Smooth muscle cell (in vitro differentiated cells): Measurements from ENCODE around the gene KCNH3. TPM values are rescaled to one million over a fixed set of nuclear protein-coding genes. Genes with fewer than 3 reads are reported as not detected.

Experiments
- DNase-seq: peaks from one replicate; lab custom pipeline; 2025; ENCODE audit not compliant: unreplicated experiment; lab: John Stamatoyannopoulos, UW
- H2AFZ ChIP-seq: fragments of 200-600 bp; sonication (generic); 2 replicates; pipeline ENCODE4 v1.6.0; 2016; ENCODE audit warnings: antibody characterized with exemption, low read depth, mild to moderate bottlenecking
- H3F3A ChIP-seq: fragments of 200-600 bp; sonication (generic); 2 replicates; pipeline ENCODE4 v1.6.0; 2017; ENCODE audit warnings: antibody characterized with exemption, low read depth
- H3K27ac ChIP-seq: fragments of 200-600 bp; sonication (generic); 2 replicates; pipeline ENCODE4 v1.5.1; 2016; ENCODE audit warnings: low read depth, mild to moderate bottlenecking
- H3K27me3 ChIP-seq: fragments of 200-600 bp; sonication (generic); 2 replicates; pipeline ENCODE4 v1.6.1; 2016; ENCODE audit warnings: low read depth, mild to moderate bottlenecking
- H3K36me3 ChIP-seq: fragments of 200-600 bp; sonication (generic); 2 replicates; pipeline ENCODE4 v1.5.1; 2016; ENCODE audit warnings: low read depth
- H3K4me1 ChIP-seq: fragments of 200-600 bp; sonication (generic); 2 replicates; pipeline ENCODE4 v1.5.1; 2016; ENCODE audit warnings: low read depth
- H3K4me2 ChIP-seq: fragments of 200-600 bp; sonication (generic); 2 replicates; pipeline ENCODE4 v1.6.0; 2016; ENCODE audit warnings: mild to moderate bottlenecking
- H3K4me3 ChIP-seq: fragments of 200-600 bp; sonication (generic); 2 replicates; pipeline ENCODE4 v1.5.1; 2016; ENCODE audit warnings: mild to moderate bottlenecking
- H3K79me2 ChIP-seq: fragments of 200-600 bp; sonication (generic); 2 replicates; pipeline ENCODE4 v1.6.0; 2016; ENCODE audit warnings: low read depth, mild to moderate bottlenecking
- H3K9ac ChIP-seq: fragments of 200-600 bp; sonication (generic); 2 replicates; pipeline ENCODE4 v1.6.0; 2016; ENCODE audit warnings: low read depth
- H3K9me3 ChIP-seq: fragments of 200-600 bp; sonication (generic); replicated peaks from 2 replicates; pipeline ENCODE4 v1.5.1; 2016; ENCODE audit warnings: low read depth
- H4K20me1 ChIP-seq: fragments of 200-600 bp; sonication (generic); 2 replicates; pipeline ENCODE4 v1.6.0; 2016; ENCODE audit warnings: low read depth
- CTCF ChIP-seq: fragments of 200-600 bp; sonication (generic); IDR thresholded peaks from 2 replicates; pipeline ENCODE4 v1.5.1; 2017; ENCODE audit warnings: borderline replicate concordance, mild to moderate bottlenecking, antibody characterized with exemption; ENCODE audit not compliant: insufficient read depth, poor library complexity, severe bottlenecking
- WGBS: methylation state at CpG from one replicate; pipeline ENCODE4 v1.1.7; 2016; ENCODE audit warnings: low lambda C conversion rate; 5-methylcytosine and 5-hydroxymethylcytosine counted together
- polyA plus RNA-seq: library from polyadenylated mRNA; unstranded; fragments of >200 nt; fragmentation: Nextera tagmentation; extraction: Ambion mirVana; gene quantifications from 2 replicates; pipeline ENCODE4 v1.2.1, GENCODE V29; 2016
- total RNA-seq: library from RNA; depleted of rRNA; stranded (reverse); fragments of >200 nt; gene quantifications from 2 replicates; pipeline ENCODE4 v1.2.3, GENCODE V29; 2014

Gene KCNH3
- total and polyA plus RNA-seq, 2 experiments from 2014 or later, result 0.09 to 0.94 TPM

DNA sequence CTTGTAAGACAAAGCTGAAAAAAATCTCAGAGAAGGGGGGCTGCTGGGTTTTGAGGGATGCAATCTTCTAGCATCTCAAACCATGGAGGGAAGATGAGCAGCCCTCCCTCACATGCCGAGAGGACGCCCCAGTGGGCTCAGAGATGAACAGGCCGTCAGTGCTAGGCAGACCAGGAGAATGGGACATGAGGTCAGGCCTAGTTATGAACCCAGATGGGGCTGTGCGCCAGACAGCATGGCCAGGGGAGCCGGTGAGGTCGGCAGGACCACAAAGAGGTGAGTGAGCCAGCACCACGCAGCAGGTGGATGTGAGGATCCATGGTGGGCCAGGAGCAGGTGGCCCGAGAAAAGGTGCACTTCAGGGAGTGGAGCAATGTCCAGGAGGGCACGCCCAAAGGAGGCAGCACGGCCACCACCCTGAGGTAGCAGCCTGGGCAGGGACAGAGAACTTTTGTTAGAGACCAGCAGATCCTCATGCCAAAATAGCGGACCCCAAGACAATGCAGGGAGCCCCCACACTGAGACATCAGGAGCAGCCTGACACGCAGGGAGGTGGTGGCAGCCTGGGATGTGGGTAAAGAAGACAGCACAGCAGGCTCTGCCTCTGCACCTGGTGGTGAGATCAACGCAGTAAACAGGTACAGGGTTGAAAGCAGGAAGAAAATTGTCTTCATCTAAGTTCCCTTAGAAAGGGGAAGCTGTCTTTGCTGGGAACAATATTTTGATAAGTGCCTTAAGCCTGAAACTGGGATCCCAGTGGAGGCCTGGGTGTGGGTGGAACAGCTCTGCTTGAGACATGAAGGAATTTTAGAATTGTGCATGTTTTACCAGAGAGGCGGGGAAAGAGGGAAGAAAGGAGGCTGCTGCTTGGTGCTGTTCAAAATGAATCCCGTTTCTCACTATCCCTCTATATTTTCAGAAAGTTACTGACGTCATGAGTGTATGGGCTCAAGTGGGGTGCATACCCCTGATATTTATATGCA is 46.9 kb downstream of the KCNH3 start:
- no peak overlapping the region for H3K4me2 ChIP-seq
- no peak overlapping the region for H2AFZ ChIP-seq
- H3K79me2 ChIP-seq, result no peaks in the 10 kb centered on the region
- H3K4me3 ChIP-seq, result no peak overlapping the region
- H3K27ac ChIP-seq, result no peak overlapping the region
- peaks cover 5% of the 10 kb centered on the region for H3K4me1 ChIP-seq
- H3K27me3 ChIP-seq, result no peaks in the 10 kb centered on the region
- no peaks in the 10 kb centered on the region for H3K36me3 ChIP-seq
- H3K9me3 ChIP-seq, result no peaks in the 10 kb centered on the region
- 91% methylated on average over 16 of the region's 16 CpGs for WGBS
- H3F3A ChIP-seq, result no peaks in the 10 kb centered on the region
- TF ChIP-seq CTCF, result no peak
- H3K9ac ChIP-seq, result no peak overlapping the region
- no peak for DNase-seq
- peaks cover 6% of the 10 kb centered on the region for H4K20me1 ChIP-seq

GRCh38 chr12:49587174-49587908 is 48.5 kb downstream of the KCNH3 start:
- DNase-seq, result no peak
- WGBS, result 93% methylated on average over 11 of the region's 11 CpGs
- Histone ChIP-seq H3K9ac (no peak overlapping the region), H3K4me1 (no peaks in the 10 kb centered on the region), H3K27me3 (no peaks in the 10 kb centered on the region), H3K79me2 (no peaks in the 10 kb centered on the region), H3K36me3 (no peaks in the 10 kb centered on the region), H3K27ac (no peak overlapping the region), H3K4me2 (no peak overlapping the region), H3K9me3 (no peaks in the 10 kb centered on the region), H3F3A (no peaks in the 10 kb centered on the region), H4K20me1 (no peaks in the 10 kb centered on the region), H2AFZ (no peak overlapping the region), H3K4me3 (no peak overlapping the region)
- peak; percentile 8 for TF ChIP-seq CTCF

DNA sequence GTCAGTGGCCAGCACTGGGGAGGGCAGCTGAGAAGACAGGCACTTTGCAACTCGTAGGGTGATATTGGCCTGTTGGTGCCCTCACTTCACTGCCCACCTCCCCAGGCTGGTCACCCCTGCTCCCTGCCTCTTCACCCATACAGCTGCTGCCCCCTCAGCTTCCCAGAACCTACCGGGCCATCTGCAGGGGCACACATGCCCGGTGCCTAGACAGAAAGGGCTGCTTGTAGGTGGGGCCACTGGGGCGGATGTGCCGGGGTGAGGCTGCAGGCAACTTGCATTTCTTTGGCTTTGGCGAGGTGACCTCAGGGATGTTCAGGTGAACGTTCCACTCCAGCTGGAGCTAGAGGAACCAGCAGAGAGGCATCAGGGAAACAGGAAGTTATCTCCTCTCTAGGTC is 49.5 kb downstream of the KCNH3 start:
- H3K4me2 ChIP-seq, result no peak overlapping the region

More for the DNA sequence above, 49.5 kb downstream of the KCNH3 start:
- H3F3A ChIP-seq, result no peaks in the 10 kb centered on the region
- no peaks in the 10 kb centered on the region for H3K9me3 ChIP-seq
- no peak overlapping the region for H3K9ac ChIP-seq
- no peaks in the 10 kb centered on the region for H3K79me2 ChIP-seq
- TF ChIP-seq CTCF, result no peak
- WGBS, result 98% methylated on average over 7 of the region's 7 CpGs
- H2AFZ ChIP-seq, result no peak overlapping the region
- no peak overlapping the region for H3K27ac ChIP-seq
- no peaks in the 10 kb centered on the region for H3K27me3 ChIP-seq
- H3K4me1 ChIP-seq, result no peaks in the 10 kb centered on the region
- no peaks in the 10 kb centered on the region for H4K20me1 ChIP-seq
- no peak for DNase-seq
- no peaks in the 10 kb centered on the region for H3K36me3 ChIP-seq
- no peak overlapping the region for H3K4me3 ChIP-seq
